GM21367 (cell line): ENCODE data around the gene BATF3.
A peak's percentile ranks its signal among the peaks of the same experiment; 100 is the strongest.

Experiments used
- ATAC-seq: cut with Tn5 transposase; IDR thresholded peaks from one replicate; pipeline ENCODE4 v1.9.1; 2021; ENCODE audit not compliant: unreplicated experiment

The BATF3 gene

GRCh38 chr1:212685429-212685828 lies 14.2 kb downstream of the BATF3 start:
- ATAC-seq = no peak

GRCh38 chr1:212684521-212685090 lies 15.0 kb downstream of the BATF3 start:
- ATAC-seq = no peak

GRCh38 chr1:212684076-212684475 lies 15.6 kb downstream of the BATF3 start:
- ATAC-seq = no peak

GRCh38 chr1:212683357-212683722 lies 16.3 kb downstream of the BATF3 start:
- peak; percentile 73 for ATAC-seq

GRCh38 chr1:212680680-212681389 lies 18.8 kb downstream of the BATF3 start:
- ATAC-seq = no peak

- peak; percentile 56 for ATAC-seq
These were observed 20.9 kb downstream of the BATF3 start for GRCh38 chr1:212678456-212679410.

GRCh38 chr1:212677573-212677972 lies 22.1 kb downstream of the BATF3 start:
- ATAC-seq = no peak

GRCh38 chr1:212677136-212677535 lies 22.5 kb downstream of the BATF3 start:
- ATAC-seq = no peak

- no peak for ATAC-seq
These were observed 24.0 kb downstream of the BATF3 start for GRCh38 chr1:212675675-212676074.

GRCh38 chr1:212674872-212675271 lies 24.8 kb downstream of the BATF3 start:
- ATAC-seq = no peak

GRCh38 chr1:212671342-212672031 lies 28.2 kb downstream of the BATF3 start:
- ATAC-seq = peak; percentile 53

GRCh38 chr1:212670882-212671281 lies 28.8 kb downstream of the BATF3 start:
- no peak for ATAC-seq

- no peak for ATAC-seq
These were observed 29.3 kb downstream of the BATF3 start for GRCh38 chr1:212670301-212670700.

- no peak for ATAC-seq
These were observed 30.0 kb downstream of the BATF3 start for GRCh38 chr1:212669600-212669999.

GRCh38 chr1:212669102-212669501 lies 30.5 kb downstream of the BATF3 start:
- ATAC-seq = no peak

- no peak for ATAC-seq
These were observed 31.2 kb downstream of the BATF3 start for GRCh38 chr1:212668477-212668876.

GRCh38 chr1:212667223-212668139 lies 32.2 kb downstream of the BATF3 start:
- ATAC-seq = no peak

GRCh38 chr1:212666116-212666775 lies 33.4 kb downstream of the BATF3 start:
- ATAC-seq = no peak

- peak; percentile 89 for ATAC-seq
These were observed 34.2 kb downstream of the BATF3 start for GRCh38 chr1:212665241-212666115.
